ENCODE data around the gene RPGR.

The RPGR gene

GRCh38 chrX:38256019-38256418 lies 71.3 kb downstream of the RPGR start:
- DNase-seq = no peak

DNA sequence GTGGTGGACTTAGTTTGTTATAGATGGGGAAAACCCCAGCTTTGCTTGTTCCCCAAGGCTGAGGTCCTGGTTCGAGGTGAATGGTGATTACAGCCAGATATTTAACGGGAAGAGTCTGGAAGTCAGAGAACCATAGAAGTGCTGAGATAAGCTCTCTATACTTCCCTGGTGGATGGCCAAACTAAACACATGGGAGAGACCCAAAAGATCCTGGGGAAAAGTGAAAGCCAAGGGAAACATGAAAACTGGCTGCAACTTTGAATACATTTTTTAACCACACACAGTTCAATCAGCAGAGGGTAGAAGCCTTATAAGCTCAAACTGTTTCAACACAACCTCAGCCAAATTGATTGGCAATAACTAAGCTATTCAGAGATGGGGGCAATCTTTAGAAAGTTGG lies 77.3 kb downstream of the RPGR start:
- no peak for DNase-seq

GRCh38 chrX:38247051-38247450 lies 80.3 kb downstream of the RPGR start:
- DNase-seq = no peak

DNA sequence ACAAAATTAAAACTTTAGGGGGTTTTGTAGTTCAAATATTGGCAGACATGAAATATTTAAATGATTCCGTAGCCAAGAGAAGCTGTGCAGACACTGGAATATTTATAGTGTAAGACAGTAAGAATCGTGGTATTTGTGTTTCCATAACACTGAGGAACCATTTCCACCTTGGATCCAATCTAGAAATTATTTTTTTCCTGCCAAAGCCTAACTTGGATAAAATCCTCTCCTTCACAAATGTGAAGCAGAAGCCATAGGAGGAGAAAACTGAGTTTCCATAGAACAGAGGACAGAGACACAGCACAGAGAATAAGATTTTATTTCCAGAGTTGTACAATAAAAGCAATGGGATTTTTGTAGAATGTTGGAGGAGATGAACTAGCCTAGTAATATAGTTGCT lies 86.8 kb downstream of the RPGR start:
- DNase-seq = no peak

- no peak for DNase-seq
Measured at GRCh38 chrX:38236901-38237615, 90.3 kb downstream of the RPGR start.

GRCh38 chrX:38233891-38234667 lies 93.2 kb downstream of the RPGR start:
- DNase-seq = no peak

DNA sequence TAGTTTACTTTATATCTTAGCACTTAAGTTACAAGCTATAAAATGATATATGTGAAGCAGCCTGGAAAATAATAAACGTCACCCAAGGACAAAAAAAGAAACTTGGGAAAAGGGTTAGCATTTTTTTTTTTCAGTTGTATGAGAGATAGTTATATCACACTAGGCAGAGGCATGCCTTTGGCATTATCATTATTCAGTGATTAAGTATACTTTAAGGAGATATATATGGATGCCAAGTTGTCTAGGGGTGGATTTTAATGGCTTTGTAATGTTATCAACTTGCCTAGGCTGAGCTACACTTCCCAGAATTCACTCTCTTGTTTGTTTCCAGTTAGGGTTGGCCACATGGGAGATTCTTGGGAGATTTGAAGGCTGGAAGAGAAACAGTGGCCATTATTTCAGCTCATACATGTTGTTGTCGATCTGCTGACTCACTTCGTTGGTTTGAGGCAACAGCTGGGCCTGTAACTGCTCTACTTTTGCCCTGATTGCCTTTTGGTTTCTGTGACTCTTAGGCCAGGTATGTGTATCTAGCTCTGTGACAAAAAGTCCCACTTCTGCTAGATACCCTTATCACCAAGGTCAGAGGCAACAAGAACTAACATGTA lies 95.1 kb downstream of the RPGR start:
- no peak for DNase-seq

DNA sequence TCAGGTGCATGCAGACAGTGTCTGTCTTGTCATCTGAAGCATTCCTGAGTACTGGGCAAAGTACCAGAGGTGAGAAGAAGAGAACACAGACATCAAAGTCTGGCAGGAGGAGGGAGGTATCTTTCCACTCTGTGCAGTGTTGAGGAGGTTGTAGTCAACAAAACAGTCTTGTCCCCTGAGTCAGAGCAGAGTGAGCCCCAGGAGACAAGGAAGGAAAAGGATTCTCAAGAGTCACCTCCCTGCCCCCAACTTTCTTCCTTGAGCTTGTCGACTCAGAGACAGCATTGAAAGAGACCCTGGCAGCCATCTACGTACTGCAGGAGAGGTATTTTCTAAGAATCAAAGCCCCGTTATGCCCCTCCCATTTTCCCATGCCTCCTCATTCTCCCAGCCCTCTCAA lies 102.2 kb downstream of the RPGR start:
- DNase-seq = no peak

- DNase-seq = no peak
Measured at GRCh38 chrX:38224160-38224559, 103.1 kb downstream of the RPGR start.

- DNase-seq = no peak
Measured at GRCh38 chrX:38221391-38221929, 105.8 kb downstream of the RPGR start.

DNA sequence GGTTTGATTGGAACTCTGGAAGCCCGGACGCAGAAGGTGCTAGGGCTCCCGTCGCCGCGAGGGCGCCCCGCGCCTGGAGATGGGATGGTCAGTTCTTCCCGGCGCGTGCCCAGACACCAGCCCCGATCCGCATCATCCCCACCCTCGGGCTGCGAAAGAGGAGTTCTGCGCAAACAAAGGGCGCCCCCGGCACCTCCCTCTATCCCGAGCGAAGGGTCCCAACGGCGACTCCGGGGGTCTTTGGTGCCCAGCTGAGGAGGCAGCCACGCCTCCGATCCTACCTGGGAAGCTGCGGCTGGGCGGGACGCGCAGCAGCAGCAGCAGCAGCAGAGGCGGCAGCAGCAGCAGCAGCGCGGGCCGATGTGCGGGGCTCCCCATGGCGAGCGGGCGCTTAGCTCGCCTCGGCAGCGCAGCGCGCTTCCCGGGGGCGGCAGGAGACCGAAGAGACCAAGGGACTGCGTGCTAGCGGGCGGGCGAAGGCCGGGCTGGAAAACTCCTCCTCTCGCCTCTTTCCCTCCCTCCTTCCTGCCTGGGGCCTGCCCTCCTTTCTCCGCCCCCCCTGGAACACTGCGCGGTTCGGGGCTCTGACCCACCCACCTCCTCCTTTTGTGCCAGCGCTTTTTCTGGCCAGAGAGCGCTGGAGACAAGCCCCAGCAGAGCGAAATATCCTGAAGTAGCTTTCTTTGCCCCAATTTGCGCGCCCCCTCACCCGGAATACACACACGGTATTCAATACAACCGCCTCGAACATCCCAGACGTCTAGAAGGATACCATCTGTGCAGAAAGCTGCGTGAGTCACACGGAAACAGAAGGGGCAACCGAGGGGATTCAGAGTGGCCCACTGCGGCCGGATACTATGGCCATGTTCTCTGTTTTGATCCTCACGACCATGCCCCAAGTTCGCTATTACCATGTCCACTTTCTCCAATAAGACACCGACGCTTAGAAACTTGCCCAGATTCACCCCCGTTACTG lies 106.6 kb downstream of the RPGR start, which contains the start of gene SRPX:
SRPX (minus strand) TSS at position 457 of the 976 bp plus-strand sequence; CDS start at position 378, 79 bp downstream.
- no peak for DNase-seq

GRCh38 chrX:38220024-38220414 lies 107.3 kb downstream of the RPGR start:
- no peak for DNase-seq
